ENCODE data around the gene DNAAF9. TPM values are rescaled to one million over a fixed set of nuclear protein-coding genes. Genes with fewer than 3 reads are reported as not detected.

Gene DNAAF9
- total RNA-seq, 3 donors from 2014 or later: 1.9 to 25.4 (median 3.9) TPM

DNA sequence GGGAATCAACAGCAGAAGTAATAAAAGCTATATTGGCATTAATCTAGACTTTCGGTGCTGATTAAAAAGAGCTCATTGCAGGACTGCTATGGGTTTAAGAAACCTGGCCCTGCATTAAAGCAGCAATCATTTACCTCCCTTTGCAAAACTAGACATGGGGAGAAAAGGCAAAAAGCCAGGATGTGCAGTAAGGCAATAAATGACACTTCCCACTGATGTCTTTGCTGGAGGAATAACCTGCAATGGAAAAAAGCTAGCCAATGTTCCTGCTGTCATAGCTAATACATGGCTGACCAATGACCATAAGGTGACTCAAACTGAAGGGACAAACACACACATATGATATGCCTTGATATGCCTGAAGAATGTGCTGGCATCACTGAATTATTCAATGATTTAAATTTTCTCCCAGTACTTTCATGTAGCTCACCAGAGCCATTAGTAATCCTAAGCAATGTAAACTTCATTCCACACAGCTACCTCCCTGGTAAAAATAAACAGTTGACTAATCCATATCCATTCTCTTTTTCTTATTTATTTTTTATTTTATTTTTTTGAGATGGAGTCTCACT, 8.7 kb downstream of the DNAAF9 start:
- no peaks in the 10 kb centered on the region for H3K9me3 ChIP-seq
- DNase-seq (no peak), ATAC-seq (no peak)
- no peaks in the 10 kb centered on the region for H3K4me1 ChIP-seq (ENCODE audit: low read depth)
- TF ChIP-seq, protein P1, sequence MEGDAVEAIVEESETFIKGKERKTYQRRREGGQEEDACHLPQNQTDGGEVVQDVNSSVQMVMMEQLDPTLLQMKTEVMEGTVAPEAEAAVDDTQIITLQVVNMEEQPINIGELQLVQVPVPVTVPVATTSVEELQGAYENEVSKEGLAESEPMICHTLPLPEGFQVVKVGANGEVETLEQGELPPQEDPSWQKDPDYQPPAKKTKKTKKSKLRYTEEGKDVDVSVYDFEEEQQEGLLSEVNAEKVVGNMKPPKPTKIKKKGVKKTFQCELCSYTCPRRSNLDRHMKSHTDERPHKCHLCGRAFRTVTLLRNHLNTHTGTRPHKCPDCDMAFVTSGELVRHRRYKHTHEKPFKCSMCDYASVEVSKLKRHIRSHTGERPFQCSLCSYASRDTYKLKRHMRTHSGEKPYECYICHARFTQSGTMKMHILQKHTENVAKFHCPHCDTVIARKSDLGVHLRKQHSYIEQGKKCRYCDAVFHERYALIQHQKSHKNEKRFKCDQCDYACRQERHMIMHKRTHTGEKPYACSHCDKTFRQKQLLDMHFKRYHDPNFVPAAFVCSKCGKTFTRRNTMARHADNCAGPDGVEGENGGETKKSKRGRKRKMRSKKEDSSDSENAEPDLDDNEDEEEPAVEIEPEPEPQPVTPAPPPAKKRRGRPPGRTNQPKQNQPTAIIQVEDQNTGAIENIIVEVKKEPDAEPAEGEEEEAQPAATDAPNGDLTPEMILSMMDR (IDR thresholded peaks at IDR 0.05): no peak
- H3K36me3 ChIP-seq (ENCODE audit: low read depth): no peaks in the 10 kb centered on the region
- no peak overlapping the region for H3K4me3 ChIP-seq
- intact Hi-C loops (cut with DNase I, micrococcal nuclease): no loop called here

DNA sequence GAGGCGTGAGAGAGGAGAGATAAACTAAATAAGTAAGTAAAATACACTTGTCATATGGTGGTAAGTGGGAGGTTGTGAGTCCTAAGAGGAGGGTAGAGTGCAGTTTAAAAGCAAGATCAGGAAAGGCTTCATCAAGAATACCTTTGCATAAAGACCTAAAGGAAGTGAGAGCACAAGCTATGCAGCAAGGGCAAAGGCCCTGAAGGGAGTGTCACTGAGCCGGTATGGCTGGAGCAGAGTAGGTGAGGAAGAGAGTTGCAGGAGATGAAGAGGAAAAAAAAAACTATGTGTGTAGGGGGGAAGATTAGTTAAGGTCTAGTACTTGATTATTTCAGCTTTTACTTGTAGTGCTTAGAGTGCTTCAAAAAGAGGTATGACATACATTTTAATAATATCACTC, 11.0 kb downstream of the DNAAF9 start:
- ATAC-seq: peak; percentile 38
- TF ChIP-seq, protein P1 (IDR thresholded peaks at IDR 0.05): no peak
- H3K4me1 ChIP-seq (ENCODE audit: low read depth): no peaks in the 10 kb centered on the region

GRCh38 chr20:3392756-3393155, 14.7 kb downstream of the DNAAF9 start:
- TF ChIP-seq, protein P1 (IDR thresholded peaks at IDR 0.05): no peak
- Histone ChIP-seq H3K36me3 (ENCODE audit: low read depth) (no peaks in the 10 kb centered on the region), H3K9me3 (no peaks in the 10 kb centered on the region), H3K4me3 (no peak overlapping the region), H3K4me1 (ENCODE audit: low read depth) (no peaks in the 10 kb centered on the region)
- DNase-seq (no peak), ATAC-seq (no peak)
- intact Hi-C loops (cut with DNase I, micrococcal nuclease): no loop called here

More for the DNA sequence above, 11.0 kb downstream of the DNAAF9 start:
- Histone ChIP-seq H3K9me3 (no peaks in the 10 kb centered on the region), H3K4me3 (no peak overlapping the region), H3K36me3 (ENCODE audit: low read depth) (no peaks in the 10 kb centered on the region)
- intact Hi-C loops (cut with DNase I, micrococcal nuclease): no loop called here
- peak in 1 of 3 donors; percentile 20 for DNase-seq

GRCh38 chr20:3390759-3391425, 16.6 kb downstream of the DNAAF9 start:
- DNase-seq (no peak), ATAC-seq (no peak)
- H3K4me1 ChIP-seq (ENCODE audit: low read depth): no peaks in the 10 kb centered on the region
- H3K4me3 ChIP-seq: no peak overlapping the region
- H3K36me3 ChIP-seq (ENCODE audit: low read depth): no peaks in the 10 kb centered on the region
- peaks cover 2% of the 10 kb centered on the region for H3K9me3 ChIP-seq
- intact Hi-C loops (cut with DNase I, micrococcal nuclease): no loop called here
- TF ChIP-seq, protein P1 (IDR thresholded peaks at IDR 0.05): no peak

- Histone ChIP-seq H3K9me3 (peaks cover 9% of the 10 kb centered on the region), H3K4me1 (ENCODE audit: low read depth) (no peaks in the 10 kb centered on the region), H3K36me3 (ENCODE audit: low read depth) (no peaks in the 10 kb centered on the region), H3K4me3 (no peak overlapping the region)
- TF ChIP-seq, protein P1 (IDR thresholded peaks at IDR 0.05): no peak
- DNase-seq (no peak), ATAC-seq (no peak)
- intact Hi-C loops (cut with DNase I, micrococcal nuclease): no loop called here
Observed at GRCh38 chr20:3383878-3384495, 23.5 kb downstream of the DNAAF9 start.
